HepG2 (cell line): ENCODE results near the gene TMED5. TPM values are rescaled to one million over a fixed set of nuclear protein-coding genes. Genes with fewer than 3 reads are reported as not detected.
A peak's percentile ranks its signal among the peaks of the same experiment; 100 is the strongest.

Experiments
- ATM ChIP-seq: fragments of 450-650 bp; IDR thresholded peaks from 2 replicates; pipeline ENCODE4 v1.7.1; 2017; ENCODE audit warnings: mild to moderate bottlenecking, borderline replicate concordance
- JUNB ChIP-seq: sonication (generic); formaldehyde crosslinking; IDR thresholded peaks from 2 replicates; pipeline ENCODE4 v1.8.0; 2022; ENCODE audit warnings: missing genetic modification reagents, mild to moderate bottlenecking, borderline replicate concordance
- KMT2A ChIP-seq: sonication (generic); formaldehyde crosslinking; IDR thresholded peaks from 2 replicates; pipeline ENCODE4 v1.4.0; 2020; ENCODE audit warnings: missing genetic modification reagents
- MTF2 ChIP-seq: sonication (generic); formaldehyde crosslinking; IDR thresholded peaks from 2 replicates; pipeline ENCODE4 v1.5.0; 2020; ENCODE audit warnings: missing genetic modification reagents, borderline replicate concordance
- MXD1 ChIP-seq: sonication (generic); formaldehyde crosslinking; IDR thresholded peaks from 2 replicates; pipeline ENCODE4 v1.4.0; 2020; ENCODE audit warnings: mild to moderate bottlenecking, missing genetic modification reagents
- NR1H2 ChIP-seq: sonication (generic); formaldehyde crosslinking; IDR thresholded peaks from 2 replicates; pipeline ENCODE4 v1.8.1; 2022; ENCODE audit warnings: low read depth, missing genetic modification reagents, borderline replicate concordance
- POLR2AphosphoS5 ChIP-seq: IDR thresholded peaks from 2 replicates; pipeline ENCODE4 v1.6.1; 2012; ENCODE audit warnings: low read depth, low read length
- RNF2 ChIP-seq: fragments of 450-650 bp; conservative IDR thresholded peaks from 2 replicates; pipeline ENCODE4 v1.6.1; 2016; ENCODE audit warnings: low read depth
- TBX3 ChIP-seq: fragments of 450-650 bp; IDR thresholded peaks from 2 replicates; pipeline ENCODE4 v1.6.1; 2017; ENCODE audit warnings: antibody characterized with exemption, mild to moderate bottlenecking, inconsistent platforms, borderline replicate concordance
- TGIF2 ChIP-seq: IDR thresholded peaks from 2 replicates; pipeline ENCODE4 v1.6.1; 2016; ENCODE audit warnings: control low read depth, missing compliant biosample characterization
- ZFP1 ChIP-seq: IDR thresholded peaks from 2 replicates; pipeline ENCODE4 v1.6.1; 2016
- ZKSCAN5 ChIP-seq: sonication (generic); formaldehyde crosslinking; IDR thresholded peaks from 2 replicates; pipeline ENCODE4 v1.5.1; 2020; ENCODE audit warnings: mild to moderate bottlenecking, missing genetic modification reagents
- ZNF407 ChIP-seq: sonication (generic); formaldehyde crosslinking; IDR thresholded peaks from one replicate; pipeline ENCODE4 v1.5.1; 2020; ENCODE audit warnings: mild to moderate bottlenecking, missing genetic modification reagents; ENCODE audit errors: not compliant biosample characterization
- ZNF549 ChIP-seq: sonication (generic); formaldehyde crosslinking; IDR thresholded peaks from 2 replicates; pipeline ENCODE4 v1.5.0; 2020; ENCODE audit warnings: missing genetic modification reagents
- ZNF660 ChIP-seq: sonication (generic); formaldehyde crosslinking; IDR thresholded peaks from 2 replicates; pipeline ENCODE4 v1.5.1; 2020; ENCODE audit warnings: mild to moderate bottlenecking, low read depth, missing genetic modification reagents, borderline replicate concordance
- ZNF816 ChIP-seq: sonication (generic); formaldehyde crosslinking; IDR thresholded peaks from 2 replicates; pipeline ENCODE4 v1.8.0; 2022; ENCODE audit warnings: missing genetic modification reagents, mild to moderate bottlenecking, borderline replicate concordance
- polyA plus RNA-seq, 8 experiments: library from polyadenylated mRNA; depleted of rRNA in 3 of 8; stranded (reverse) in 7 of 8; unstranded in 1 of 8; fragments of >200 nt; fragmentation: Illumina TruSeq in 4 of 8; extraction: Trizol in 4 of 8; gene quantifications; 2 replicates each; pipeline versions ENCODE4 v1.2.1 to v1.2.3, GENCODE V29; 2011 to 2016; ENCODE audit warnings: low read depth in 4 of 8, missing spikeins in 1 of 8, mixed read lengths in 1 of 8; ENCODE audit not compliant: insufficient read depth in 1 of 8
- total RNA-seq, 5 experiments: library from RNA; depleted of rRNA; stranded (reverse); fragments of >200 nt; fragmentation: Illumina TruSeq; extraction: Trizol; gene quantifications; 2 replicates each; pipeline ENCODE4 v1.2.3, GENCODE V29; 2016; ENCODE audit warnings: low read depth in 1 of 5
- TF ChIP-seq, protein P1 (sequence below): sonication (generic); formaldehyde crosslinking; IDR thresholded peaks from 2 replicates; pipeline ENCODE4 v1.4.0; 2020; ENCODE audit warnings: missing genetic modification reagents, borderline replicate concordance

The TMED5 gene
- total and polyA plus RNA-seq, 2 of the 13 experiments (the other 11 are each of a cell fraction or from before 2014, with no cell fraction given): 58.1 to 99.0 TPM

DNA sequence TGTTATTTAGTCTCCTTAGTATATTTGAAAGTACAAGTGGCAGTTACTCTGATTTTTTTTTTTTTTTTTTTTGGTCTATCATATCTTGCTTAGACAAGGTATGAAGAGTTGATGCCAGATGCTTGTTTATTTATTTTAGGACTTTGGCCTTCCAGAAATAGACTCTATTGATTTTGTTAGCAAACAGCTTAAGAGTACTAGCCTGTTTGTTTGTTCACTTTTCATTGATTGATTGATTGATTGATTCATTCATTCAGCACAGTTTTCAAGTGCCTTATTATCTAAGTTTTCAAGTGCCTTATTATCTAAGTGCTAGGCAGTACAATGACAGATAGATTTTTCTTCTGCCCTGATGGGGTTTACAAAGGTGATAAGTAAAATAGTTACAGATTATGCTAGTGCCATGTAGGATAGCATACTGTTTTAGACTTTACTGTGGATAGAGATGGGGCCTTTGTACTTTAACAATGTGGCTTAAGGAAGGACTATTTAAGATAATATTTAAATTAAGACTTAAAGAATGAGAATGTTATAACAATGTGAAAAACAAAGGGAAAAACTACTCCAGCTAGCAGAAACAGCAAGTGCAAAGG lies 50.6 kb downstream of the TMED5 start (continued):
- TF ChIP-seq ZNF816 (CRISPR knock-in tag): no peak
- no peak for TF ChIP-seq TGIF2 (CRISPR knock-in tag)
- no peak for TF ChIP-seq JUNB
- no peak for TF ChIP-seq NR1H2 (CRISPR knock-in tag)
- TF ChIP-seq, protein P1, sequence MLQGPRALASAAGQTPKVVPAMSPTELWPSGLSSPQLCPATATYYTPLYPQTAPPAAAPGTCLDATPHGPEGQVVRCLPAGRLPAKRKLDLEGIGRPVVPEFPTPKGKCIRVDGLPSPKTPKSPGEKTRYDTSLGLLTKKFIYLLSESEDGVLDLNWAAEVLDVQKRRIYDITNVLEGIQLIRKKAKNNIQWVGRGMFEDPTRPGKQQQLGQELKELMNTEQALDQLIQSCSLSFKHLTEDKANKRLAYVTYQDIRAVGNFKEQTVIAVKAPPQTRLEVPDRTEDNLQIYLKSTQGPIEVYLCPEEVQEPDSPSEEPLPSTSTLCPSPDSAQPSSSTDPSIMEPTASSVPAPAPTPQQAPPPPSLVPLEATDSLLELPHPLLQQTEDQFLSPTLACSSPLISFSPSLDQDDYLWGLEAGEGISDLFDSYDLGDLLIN (CRISPR knock-in tag): no peak
- TF ChIP-seq ZNF549: no peak
- no peak for TF ChIP-seq MXD1
- TF ChIP-seq TBX3: peak; percentile 80
- no peak for TF ChIP-seq ATM
- no peak for TF ChIP-seq POLR2AphosphoS5
- TF ChIP-seq ZKSCAN5 (CRISPR knock-in tag): no peak
- no peak for TF ChIP-seq RNF2
- no peak for TF ChIP-seq KMT2A (CRISPR knock-in tag)
- no peak for TF ChIP-seq MTF2
- no peak for TF ChIP-seq ZNF407 (CRISPR knock-in tag)
- TF ChIP-seq ZNF660 (CRISPR knock-in tag): no peak
- TF ChIP-seq ZFP1 (CRISPR knock-in tag): no peak
